Astrocyte (in vitro differentiated cells and primary cell): ENCODE results near the gene OGFOD3. TPM values are rescaled to one million over a fixed set of nuclear protein-coding genes. Genes with fewer than 3 reads are reported as not detected.

Experiments used
- DNase-seq: peaks from one replicate; pipeline ENCODE4 v3.0.0-alpha.2; 2010; ENCODE audit warnings: low read depth
- FAIRE-seq: peaks from 2 replicates; lab custom pipeline; 2011; peaks lifted over from hg19 to GRCh38; lab: Jason Lieb, UNC
- H2AFZ ChIP-seq: 2 replicates; pipeline ENCODE4 v1.6.0; 2012; ENCODE audit warnings: low read depth, low read length, inconsistent platforms
- H3K27ac ChIP-seq: 2 replicates; pipeline ENCODE4 v1.5.1; 2011; ENCODE audit warnings: low read depth, low read length, inconsistent platforms
- H3K27me3 ChIP-seq: 2 replicates; pipeline ENCODE4 v1.6.0; 2011; ENCODE audit warnings: low read length, inconsistent platforms; ENCODE audit not compliant: insufficient read depth
- H3K36me3 ChIP-seq: 2 replicates; pipeline ENCODE4 v1.5.1; 2011; ENCODE audit warnings: low read length, inconsistent platforms; ENCODE audit not compliant: insufficient read depth
- H3K4me1 ChIP-seq: 2 replicates; pipeline ENCODE4 v1.5.1; 2011; ENCODE audit warnings: low read length, inconsistent platforms; ENCODE audit not compliant: insufficient read depth
- H3K4me2 ChIP-seq: 2 replicates; pipeline ENCODE4 v1.6.0; 2012; ENCODE audit warnings: low read length, inconsistent platforms
- H3K4me3 ChIP-seq: 2 replicates; pipeline ENCODE4 v1.5.1; 2011; ENCODE audit warnings: low read depth, mild to moderate bottlenecking, low read length, inconsistent platforms; ENCODE audit not compliant: insufficient read depth
- H3K79me2 ChIP-seq: 2 replicates; pipeline ENCODE4 v1.6.0; 2012; ENCODE audit warnings: mild to moderate bottlenecking, low read length, inconsistent platforms; ENCODE audit not compliant: insufficient read depth
- H3K9ac ChIP-seq: 2 replicates; pipeline ENCODE4 v1.6.0; 2012; ENCODE audit warnings: mild to moderate bottlenecking, low read length, inconsistent platforms
- H3K9me3 ChIP-seq: 2 replicates; pipeline ENCODE4 v1.5.1; 2012; ENCODE audit warnings: low read depth, mild to moderate bottlenecking, low read length, inconsistent platforms; ENCODE audit not compliant: insufficient read depth
- H4K20me1 ChIP-seq: 2 replicates; pipeline ENCODE4 v1.6.0; 2012; ENCODE audit warnings: low read length, inconsistent platforms; ENCODE audit not compliant: insufficient read depth
- H3K27ac Mint-ChIP-seq: one replicate; pipeline ENCODE4 v1.8.0; 2021; ENCODE audit warnings: mild to moderate bottlenecking, mixed read lengths; ENCODE audit not compliant: unreplicated experiment
- H3K27me3 Mint-ChIP-seq: one replicate; pipeline ENCODE4 v1.8.0; 2021; ENCODE audit warnings: low read depth, mixed read lengths; ENCODE audit not compliant: unreplicated experiment
- H3K36me3 Mint-ChIP-seq: one replicate; pipeline ENCODE4 v1.8.0; 2021; ENCODE audit warnings: low read depth, mixed read lengths; ENCODE audit not compliant: unreplicated experiment
- H3K4me1 Mint-ChIP-seq: one replicate; pipeline ENCODE4 v1.8.0; 2021; ENCODE audit warnings: low read depth, mixed read lengths; ENCODE audit not compliant: unreplicated experiment
- H3K4me3 Mint-ChIP-seq: one replicate; pipeline ENCODE4 v1.8.0; 2021; ENCODE audit warnings: mild to moderate bottlenecking, moderate library complexity, mixed read lengths; ENCODE audit not compliant: unreplicated experiment
- H3K9me3 Mint-ChIP-seq: one replicate; pipeline ENCODE4 v1.8.0; 2021; ENCODE audit warnings: mild to moderate bottlenecking, mixed read lengths; ENCODE audit not compliant: unreplicated experiment
- EZH2 ChIP-seq: IDR thresholded peaks from 2 replicates; pipeline ENCODE4 v1.6.1; 2012; ENCODE audit warnings: mild to moderate bottlenecking, low read length, inconsistent platforms; ENCODE audit not compliant: insufficient read depth
- total RNA-seq: library from RNA; stranded (reverse); gene quantifications from 2 replicates; pipeline ENCODE4 v1.2.1, GENCODE V29; 2021
- TF ChIP-seq, protein P1 (sequence below): IDR thresholded peaks from 2 replicates; pipeline ENCODE4 v1.5.1; 2011; ENCODE audit warnings: low read depth, mild to moderate bottlenecking, inconsistent platforms, low read length, moderate library complexity; ENCODE audit not compliant: insufficient read depth

OGFOD3 gene
- total RNA-seq, 1 donor from 2014 or later, result 20.9 TPM

GRCh38 chr17:82446649-82447048 is 28.3 kb upstream of the OGFOD3 start:
- Histone ChIP-seq H3K27ac (no peak overlapping the region), H3K4me3 (no peak overlapping the region), H4K20me1 (peaks cover 33% of the 10 kb centered on the region), H3K79me2 (peaks cover 19% of the 10 kb centered on the region), H2AFZ (no peak overlapping the region), H3K9me3 (no peaks in the 10 kb centered on the region), H3K4me2 (no peak overlapping the region), H3K9ac (no peak overlapping the region), H3K4me1 (peaks cover 21% of the 10 kb centered on the region), H3K27me3 (no peaks in the 10 kb centered on the region), H3K36me3 (no peaks in the 10 kb centered on the region)
- Mint-ChIP-seq H3K27me3 (no peaks in the 10 kb centered on the region), H3K27ac (no peak overlapping the region), H3K4me3 (no peak overlapping the region), H3K9me3 (peaks cover 1% of the 10 kb centered on the region), H3K36me3 (peaks cover 8% of the 10 kb centered on the region), H3K4me1 (peaks cover 2% of the 10 kb centered on the region)
- FAIRE-seq (no peak), DNase-seq (no peak)
- no peak for TF ChIP-seq EZH2
- TF ChIP-seq, protein P1, sequence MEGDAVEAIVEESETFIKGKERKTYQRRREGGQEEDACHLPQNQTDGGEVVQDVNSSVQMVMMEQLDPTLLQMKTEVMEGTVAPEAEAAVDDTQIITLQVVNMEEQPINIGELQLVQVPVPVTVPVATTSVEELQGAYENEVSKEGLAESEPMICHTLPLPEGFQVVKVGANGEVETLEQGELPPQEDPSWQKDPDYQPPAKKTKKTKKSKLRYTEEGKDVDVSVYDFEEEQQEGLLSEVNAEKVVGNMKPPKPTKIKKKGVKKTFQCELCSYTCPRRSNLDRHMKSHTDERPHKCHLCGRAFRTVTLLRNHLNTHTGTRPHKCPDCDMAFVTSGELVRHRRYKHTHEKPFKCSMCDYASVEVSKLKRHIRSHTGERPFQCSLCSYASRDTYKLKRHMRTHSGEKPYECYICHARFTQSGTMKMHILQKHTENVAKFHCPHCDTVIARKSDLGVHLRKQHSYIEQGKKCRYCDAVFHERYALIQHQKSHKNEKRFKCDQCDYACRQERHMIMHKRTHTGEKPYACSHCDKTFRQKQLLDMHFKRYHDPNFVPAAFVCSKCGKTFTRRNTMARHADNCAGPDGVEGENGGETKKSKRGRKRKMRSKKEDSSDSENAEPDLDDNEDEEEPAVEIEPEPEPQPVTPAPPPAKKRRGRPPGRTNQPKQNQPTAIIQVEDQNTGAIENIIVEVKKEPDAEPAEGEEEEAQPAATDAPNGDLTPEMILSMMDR, result no peak

DNA sequence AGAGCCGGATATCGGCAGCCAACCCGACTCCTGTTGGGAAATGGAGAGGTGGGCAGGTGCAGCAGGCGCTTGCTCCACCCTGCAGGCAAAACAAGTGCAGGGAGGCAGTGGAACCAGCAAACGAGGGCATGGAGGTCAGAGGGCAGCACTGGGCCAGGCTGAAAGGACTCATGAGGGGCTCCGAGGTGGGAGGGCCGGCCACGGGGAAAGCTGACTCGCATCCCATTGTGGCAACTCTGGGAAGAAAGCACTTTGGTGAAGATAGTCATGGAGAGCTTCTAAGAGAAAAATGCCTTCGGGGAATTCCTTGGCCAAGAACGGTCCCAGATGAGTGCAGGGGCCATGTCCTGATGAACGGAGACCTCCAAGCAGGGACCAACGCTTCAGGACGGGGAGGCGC is 27.7 kb upstream of the OGFOD3 start:
- peaks cover 19% of the 10 kb centered on the region for H3K79me2 ChIP-seq
- no peak overlapping the region for H2AFZ ChIP-seq
- no peaks in the 10 kb centered on the region for H3K27me3 Mint-ChIP-seq
- peaks cover under 1% of the 10 kb centered on the region for H3K4me1 Mint-ChIP-seq
- H3K9me3 ChIP-seq, result no peaks in the 10 kb centered on the region
- H4K20me1 ChIP-seq, result peaks cover 38% of the 10 kb centered on the region
- TF ChIP-seq, protein P1, result no peak
- TF ChIP-seq EZH2, result no peak
- no peak overlapping the region for H3K4me3 Mint-ChIP-seq
- no peaks in the 10 kb centered on the region for H3K36me3 ChIP-seq
- no peaks in the 10 kb centered on the region for H3K27me3 ChIP-seq
- peaks cover 16% of the 10 kb centered on the region for H3K4me1 ChIP-seq
- no peak overlapping the region for H3K27ac Mint-ChIP-seq
- no peak overlapping the region for H3K4me2 ChIP-seq
- no peak overlapping the region for H3K27ac ChIP-seq
- H3K9ac ChIP-seq, result no peak overlapping the region
- peaks cover 1% of the 10 kb centered on the region for H3K9me3 Mint-ChIP-seq
- peaks cover 8% of the 10 kb centered on the region for H3K36me3 Mint-ChIP-seq
- FAIRE-seq (no peak), DNase-seq (no peak)
- H3K4me3 ChIP-seq, result no peak overlapping the region

DNA sequence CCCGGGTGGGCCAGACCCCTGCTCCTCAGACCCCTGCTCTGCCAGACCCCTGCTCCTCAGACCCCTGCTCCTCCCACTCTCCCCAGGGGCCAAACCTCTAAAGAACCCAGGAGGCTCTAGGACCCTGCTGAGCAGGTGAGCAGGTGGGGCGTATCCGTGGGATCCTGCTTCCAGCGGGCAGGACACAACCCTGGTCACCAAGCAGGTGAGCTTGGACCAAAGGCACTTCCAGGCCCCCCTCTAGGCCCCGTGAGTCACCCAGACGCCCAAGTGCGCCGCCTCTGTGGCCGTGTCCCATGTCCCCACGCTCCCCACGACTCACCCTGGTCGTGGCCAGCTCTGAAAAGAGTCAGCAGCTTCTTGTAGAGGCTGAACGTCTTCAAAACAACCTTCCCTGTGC is 27.2 kb upstream of the OGFOD3 start:
- Mint-ChIP-seq H3K36me3 (peaks cover 8% of the 10 kb centered on the region), H3K27me3 (no peaks in the 10 kb centered on the region), H3K9me3 (peaks cover 1% of the 10 kb centered on the region), H3K4me1 (no peaks in the 10 kb centered on the region), H3K27ac (no peak overlapping the region), H3K4me3 (no peak overlapping the region)
- TF ChIP-seq, protein P1, result no peak
- no peak for TF ChIP-seq EZH2
- DNase-seq (no peak), FAIRE-seq (no peak)
- Histone ChIP-seq H3K27ac (no peak overlapping the region), H3K36me3 (no peaks in the 10 kb centered on the region), H4K20me1 (peaks cover 39% of the 10 kb centered on the region), H3K4me1 (peaks cover 14% of the 10 kb centered on the region), H3K4me3 (no peak overlapping the region), H3K79me2 (peaks cover 19% of the 10 kb centered on the region), H2AFZ (no peak overlapping the region), H3K9ac (no peak overlapping the region), H3K9me3 (no peaks in the 10 kb centered on the region), H3K27me3 (no peaks in the 10 kb centered on the region), H3K4me2 (no peak overlapping the region)
